ENCODE results near the gene FANCM.

Gene FANCM

GRCh38 chr14:45123271-45123670 lies 12.5 kb upstream of the FANCM start:
- Histone ChIP-seq H3K18ac (ENCODE audit: low read depth in 1 of 2, low read length in 2 of 2) (no peak overlapping the region), H2BK5ac (ENCODE audit: low read depth, low read length, poor library complexity, severe bottlenecking) (no peak overlapping the region), H2BK15ac (ENCODE audit: low read depth, poor library complexity, severe bottlenecking) (no peak overlapping the region), H2BK12ac (ENCODE audit: low read length in 2 of 2) (no peak overlapping the region), H3K4me3 (ENCODE audit: insufficient read depth in 1 of 2, low read depth in 1 of 2, low read length in 2 of 2) (no peak overlapping the region), H3K36me3 (ENCODE audit: control insufficient read depth in 1 of 2, insufficient read depth in 2 of 2, low read depth in 1 of 2, low read length in 2 of 2) (peaks cover 40 to 81% of the 10 kb centered on the region in 2 experiments), H2AK5ac (ENCODE audit: low read length, severe bottlenecking) (no peak overlapping the region), H3K79me1 (replicated peaks; ENCODE audit: low read length, poor library complexity, severe bottlenecking) (peaks cover 15% of the 10 kb centered on the region), H4K8ac (ENCODE audit: low read length) (no peak overlapping the region), H3K4me2 (ENCODE audit: low read length, poor library complexity, severe bottlenecking) (no peak overlapping the region), H2BK120ac (ENCODE audit: low read depth, low read length) (no peak overlapping the region), H3K27me3 (ENCODE audit: control insufficient read depth in 1 of 2, insufficient read depth in 1 of 2, low read length in 2 of 2) (no peaks in the 10 kb centered on the region), H3K23ac (ENCODE audit: low read length in 2 of 2) (no peak overlapping the region), H4K91ac (ENCODE audit: low read length) (no peak overlapping the region), H3K9ac (ENCODE audit: low read length) (no peak overlapping the region), H3K9me3 (ENCODE audit: control insufficient read depth, low read length) (no peaks in the 10 kb centered on the region), H3K27ac (ENCODE audit: low read length, poor library complexity, severe bottlenecking) (no peak overlapping the region), H3K14ac (ENCODE audit: low read length in 2 of 2) (no peak overlapping the region), H3K4me1 (ENCODE audit: control insufficient read depth, insufficient read depth, low read depth, low read length) (peaks cover 1% of the 10 kb centered on the region), H3K4ac (ENCODE audit: low read depth in 1 of 2, low read length in 2 of 2) (no peak overlapping the region), H2AFZ (ENCODE audit: low read depth, low read length) (no peak overlapping the region)
- 97% methylated on average over 3 of the region's 3 CpGs for WGBS
- no peak for DNase-seq

GRCh38 chr14:45125754-45126153 lies 10.0 kb upstream of the FANCM start:
- no peak overlapping the region for H2AK5ac ChIP-seq (ENCODE audit: low read length, severe bottlenecking)

GRCh38 chr14:45128963-45129629 lies 6.6 kb upstream of the FANCM start:
- DNase-seq: no peak
- H2BK120ac ChIP-seq (ENCODE audit: low read depth, low read length): no peak overlapping the region
- H3K4me1 ChIP-seq (ENCODE audit: control insufficient read depth, insufficient read depth, low read depth, low read length): peaks cover 3% of the 10 kb centered on the region
- no peaks in the 10 kb centered on the region for H3K27me3 ChIP-seq (ENCODE audit: control insufficient read depth in 1 of 2, insufficient read depth in 1 of 2, low read length in 2 of 2)
- H3K14ac ChIP-seq (ENCODE audit: low read length in 2 of 2): no peak overlapping the region
- H3K4me3 ChIP-seq (ENCODE audit: insufficient read depth in 1 of 2, low read depth in 1 of 2, low read length in 2 of 2): no peak overlapping the region
- H4K91ac ChIP-seq (ENCODE audit: low read length): no peak overlapping the region
- no CpG with 5 or more reads among the region's 1 CpG for WGBS
- H3K36me3 ChIP-seq (ENCODE audit: control insufficient read depth in 1 of 2, insufficient read depth in 2 of 2, low read depth in 1 of 2, low read length in 2 of 2): peaks cover 21 to 48% of the 10 kb centered on the region in 2 experiments
- H2BK12ac ChIP-seq (ENCODE audit: low read length in 2 of 2): no peak overlapping the region
- no peak overlapping the region for H3K23ac ChIP-seq (ENCODE audit: low read length in 2 of 2)
- H3K79me1 ChIP-seq (replicated peaks; ENCODE audit: low read length, poor library complexity, severe bottlenecking): peaks cover 12% of the 10 kb centered on the region
- no peak overlapping the region for H2BK15ac ChIP-seq (ENCODE audit: low read depth, poor library complexity, severe bottlenecking)
- no peak overlapping the region for H3K4ac ChIP-seq (ENCODE audit: low read depth in 1 of 2, low read length in 2 of 2)
- no peaks in the 10 kb centered on the region for H3K9me3 ChIP-seq (ENCODE audit: control insufficient read depth, low read length)
- no peak overlapping the region for H2AK5ac ChIP-seq (ENCODE audit: low read length, severe bottlenecking)
- no peak overlapping the region for H3K18ac ChIP-seq (ENCODE audit: low read depth in 1 of 2, low read length in 2 of 2)
- no peak overlapping the region for H2BK5ac ChIP-seq (ENCODE audit: low read depth, low read length, poor library complexity, severe bottlenecking)
- no peak overlapping the region for H3K9ac ChIP-seq (ENCODE audit: low read length)
- H2AFZ ChIP-seq (ENCODE audit: low read depth, low read length): no peak overlapping the region
- H3K27ac ChIP-seq (ENCODE audit: low read length, poor library complexity, severe bottlenecking): no peak overlapping the region
- no peak overlapping the region for H4K8ac ChIP-seq (ENCODE audit: low read length)
- H3K4me2 ChIP-seq (ENCODE audit: low read length, poor library complexity, severe bottlenecking): no peak overlapping the region

More at GRCh38 chr14:45125754-45126153, 10.0 kb upstream of the FANCM start:
- no peak overlapping the region for H2BK5ac ChIP-seq (ENCODE audit: low read depth, low read length, poor library complexity, severe bottlenecking)
- H3K4me3 ChIP-seq (ENCODE audit: insufficient read depth in 1 of 2, low read depth in 1 of 2, low read length in 2 of 2): no peak overlapping the region
- no peak overlapping the region for H2BK15ac ChIP-seq (ENCODE audit: low read depth, poor library complexity, severe bottlenecking)
- no peak overlapping the region for H3K4me2 ChIP-seq (ENCODE audit: low read length, poor library complexity, severe bottlenecking)
- DNase-seq: no peak
- H3K27me3 ChIP-seq (ENCODE audit: control insufficient read depth in 1 of 2, insufficient read depth in 1 of 2, low read length in 2 of 2): no peaks in the 10 kb centered on the region
- no peak overlapping the region for H3K27ac ChIP-seq (ENCODE audit: low read length, poor library complexity, severe bottlenecking)
- H2BK120ac ChIP-seq (ENCODE audit: low read depth, low read length): no peak overlapping the region
- no peak overlapping the region for H3K14ac ChIP-seq (ENCODE audit: low read length in 2 of 2)
- no peak overlapping the region for H3K23ac ChIP-seq (ENCODE audit: low read length in 2 of 2)
- H3K9ac ChIP-seq (ENCODE audit: low read length): no peak overlapping the region
- WGBS: 98% methylated on average over 2 of the region's 2 CpGs
- no peaks in the 10 kb centered on the region for H3K9me3 ChIP-seq (ENCODE audit: control insufficient read depth, low read length)
- no peak overlapping the region for H3K4ac ChIP-seq (ENCODE audit: low read depth in 1 of 2, low read length in 2 of 2)
- no peak overlapping the region for H2AFZ ChIP-seq (ENCODE audit: low read depth, low read length)
- peaks cover 13% of the 10 kb centered on the region for H3K79me1 ChIP-seq (replicated peaks; ENCODE audit: low read length, poor library complexity, severe bottlenecking)
- no peak overlapping the region for H4K8ac ChIP-seq (ENCODE audit: low read length)
- H3K4me1 ChIP-seq (ENCODE audit: control insufficient read depth, insufficient read depth, low read depth, low read length): peaks cover 1% of the 10 kb centered on the region
- peaks cover 30 to 76% of the 10 kb centered on the region in 2 experiments for H3K36me3 ChIP-seq (ENCODE audit: control insufficient read depth in 1 of 2, insufficient read depth in 2 of 2, low read depth in 1 of 2, low read length in 2 of 2)
- no peak overlapping the region for H2BK12ac ChIP-seq (ENCODE audit: low read length in 2 of 2)
- H3K18ac ChIP-seq (ENCODE audit: low read depth in 1 of 2, low read length in 2 of 2): no peak overlapping the region
- H4K91ac ChIP-seq (ENCODE audit: low read length): no peak overlapping the region

- Histone ChIP-seq H3K4me1 (ENCODE audit: control insufficient read depth, insufficient read depth, low read depth, low read length) (peaks cover 2% of the 10 kb centered on the region), H3K27me3 (ENCODE audit: control insufficient read depth in 1 of 2, insufficient read depth in 1 of 2, low read length in 2 of 2) (no peaks in the 10 kb centered on the region), H3K9me3 (ENCODE audit: control insufficient read depth, low read length) (no peaks in the 10 kb centered on the region), H4K8ac (ENCODE audit: low read length) (peak overlapping the region; percentile 98), H3K23ac (ENCODE audit: low read length in 2 of 2) (no peak overlapping the region), H3K4me2 (ENCODE audit: low read length, poor library complexity, severe bottlenecking) (peak overlapping the region; percentile 92), H2AFZ (ENCODE audit: low read depth, low read length) (peak overlapping the region; percentile 30), H2BK5ac (ENCODE audit: low read depth, low read length, poor library complexity, severe bottlenecking) (no peak overlapping the region), H3K4me3 (ENCODE audit: insufficient read depth in 1 of 2, low read depth in 1 of 2, low read length in 2 of 2) (peak overlapping the region; percentile 66 to 99), H2AK5ac (ENCODE audit: low read length, severe bottlenecking) (no peak overlapping the region), H2BK15ac (ENCODE audit: low read depth, poor library complexity, severe bottlenecking) (peak overlapping the region; percentile 40), H4K91ac (ENCODE audit: low read length) (no peak overlapping the region), H3K18ac (ENCODE audit: low read depth in 1 of 2, low read length in 2 of 2) (peak overlapping the region; percentile 91 to 100), H3K4ac (ENCODE audit: low read depth in 1 of 2, low read length in 2 of 2) (peak overlapping the region in 1 of 2 experiments; percentile 67), H2BK12ac (ENCODE audit: low read length in 2 of 2) (no peak overlapping the region), H3K9ac (ENCODE audit: low read length) (peak overlapping the region; percentile 98), H2BK120ac (ENCODE audit: low read depth, low read length) (no peak overlapping the region), H3K27ac (ENCODE audit: low read length, poor library complexity, severe bottlenecking) (peak overlapping the region; percentile 70), H3K36me3 (ENCODE audit: control insufficient read depth in 1 of 2, insufficient read depth in 2 of 2, low read depth in 1 of 2, low read length in 2 of 2) (peaks cover 0 to 19% of the 10 kb centered on the region in 2 experiments), H3K79me1 (replicated peaks; ENCODE audit: low read length, poor library complexity, severe bottlenecking) (peaks cover 5% of the 10 kb centered on the region), H3K14ac (ENCODE audit: low read length in 2 of 2) (no peak overlapping the region)
- WGBS: 0% methylated on average over 8 of the region's 9 CpGs
- DNase-seq: no peak
Measured at GRCh38 chr14:45133683-45134050, 2.1 kb upstream of the FANCM start.
